GM10248 (cell line): ENCODE measurements around the gene HCFC1.
"Not testable (repeated sequence)": the region's sequence is repeated elsewhere in the genome, so short reads cannot be mapped to it uniquely, and the experiment has no call there.

ENCODE experiments used
- CTCF ChIA-PET: fragments of 300-600 bp; sonication (Branson Sonifier 250); formaldehyde crosslinking; extraction: SDS; loops from one replicate; lab custom pipeline; 2021; ENCODE audit warnings: antibody characterized with exemption; lab: Yijun Ruan, JAX
- POLR2A ChIA-PET: fragments of 350-650 bp; sonication (Branson Sonifier 250); formaldehyde crosslinking; extraction: SDS; loops from one replicate; lab custom pipeline; 2020; ENCODE audit warnings: antibody characterized with exemption; lab: Yijun Ruan, JAX
- DNase-seq: peaks from one replicate; pipeline ENCODE4 v3.0.0; 2012; ENCODE audit errors: extremely low spot score
- TF ChIP-seq, protein P1 (sequence below): IDR thresholded peaks from 2 replicates; pipeline ENCODE4 v1.5.1; 2012; ENCODE audit warnings: mild to moderate bottlenecking, low read depth; ENCODE audit errors: extremely low read depth, missing control alignments, control extremely low read depth

HCFC1 gene

DNA sequence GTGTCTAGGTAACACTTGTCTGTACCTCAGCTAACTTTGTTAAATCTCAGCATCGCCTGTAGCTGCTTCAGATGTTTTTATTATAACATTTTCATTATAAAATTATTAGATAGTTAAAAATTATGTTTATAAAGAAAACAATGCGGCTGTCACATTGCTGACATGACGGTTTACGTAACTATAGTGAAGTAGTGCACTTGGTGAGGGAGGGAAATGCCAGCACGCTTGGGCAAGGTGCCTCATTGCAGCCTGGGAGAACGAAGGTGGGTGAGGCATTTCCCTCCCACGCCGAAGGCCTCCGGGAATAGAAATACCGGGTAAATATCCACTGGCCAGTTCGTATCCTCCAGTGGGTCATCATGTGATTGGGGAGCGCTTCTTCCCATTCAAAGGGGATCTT, 16.9 kb upstream of the HCFC1 start:
- CTCF ChIA-PET: no interaction called here
- POLR2A ChIA-PET: no interaction called here
- TF ChIP-seq, protein P1, sequence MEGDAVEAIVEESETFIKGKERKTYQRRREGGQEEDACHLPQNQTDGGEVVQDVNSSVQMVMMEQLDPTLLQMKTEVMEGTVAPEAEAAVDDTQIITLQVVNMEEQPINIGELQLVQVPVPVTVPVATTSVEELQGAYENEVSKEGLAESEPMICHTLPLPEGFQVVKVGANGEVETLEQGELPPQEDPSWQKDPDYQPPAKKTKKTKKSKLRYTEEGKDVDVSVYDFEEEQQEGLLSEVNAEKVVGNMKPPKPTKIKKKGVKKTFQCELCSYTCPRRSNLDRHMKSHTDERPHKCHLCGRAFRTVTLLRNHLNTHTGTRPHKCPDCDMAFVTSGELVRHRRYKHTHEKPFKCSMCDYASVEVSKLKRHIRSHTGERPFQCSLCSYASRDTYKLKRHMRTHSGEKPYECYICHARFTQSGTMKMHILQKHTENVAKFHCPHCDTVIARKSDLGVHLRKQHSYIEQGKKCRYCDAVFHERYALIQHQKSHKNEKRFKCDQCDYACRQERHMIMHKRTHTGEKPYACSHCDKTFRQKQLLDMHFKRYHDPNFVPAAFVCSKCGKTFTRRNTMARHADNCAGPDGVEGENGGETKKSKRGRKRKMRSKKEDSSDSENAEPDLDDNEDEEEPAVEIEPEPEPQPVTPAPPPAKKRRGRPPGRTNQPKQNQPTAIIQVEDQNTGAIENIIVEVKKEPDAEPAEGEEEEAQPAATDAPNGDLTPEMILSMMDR: no peak
- no peak for DNase-seq

DNA sequence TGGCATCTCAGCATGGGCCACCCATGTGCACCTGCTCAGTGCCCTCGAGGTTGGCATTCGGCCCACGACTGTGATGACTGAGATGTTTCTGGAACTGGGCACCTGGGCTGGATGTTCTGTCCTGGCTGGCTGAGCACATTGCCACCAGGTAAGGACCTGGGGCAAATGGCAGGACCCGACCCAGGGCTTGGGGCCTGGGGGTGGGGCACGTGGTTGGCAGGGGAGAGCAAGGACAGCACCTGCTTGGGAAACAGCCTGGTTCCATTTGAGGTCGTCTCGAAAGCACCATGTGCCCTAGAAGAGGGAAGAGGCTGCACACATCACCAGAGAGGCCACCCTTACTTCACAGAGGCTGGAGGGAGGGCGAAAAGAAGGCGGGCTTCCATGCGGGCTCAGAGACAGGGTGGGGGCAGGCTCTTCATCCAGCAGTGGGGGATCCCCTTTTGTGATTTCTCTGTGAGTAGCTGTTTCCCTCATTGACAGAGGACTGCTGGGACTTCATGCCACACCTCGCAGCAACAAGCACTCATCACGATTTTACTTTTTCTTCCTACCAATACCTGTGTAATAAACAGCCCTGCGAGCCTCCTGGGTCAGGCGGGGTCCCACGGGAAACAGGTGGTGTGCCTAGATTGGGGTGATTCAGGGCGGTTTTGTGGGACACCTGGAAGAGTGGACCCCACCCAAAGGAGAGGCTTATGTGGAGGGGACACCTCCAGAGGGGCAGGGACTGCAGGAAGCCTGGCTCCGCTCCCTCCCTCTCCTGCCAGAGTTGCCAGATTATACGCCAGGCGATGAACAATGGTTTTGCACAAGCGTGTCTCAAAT, 12.9 kb upstream of the HCFC1 start:
- DNase-seq: peak; percentile 67
- TF ChIP-seq, protein P1: no peak
- ChIA-PET POLR2A (no interaction called here), CTCF (interaction anchor here (3.8 kb wide), 1 partner anchor 29 kb away, joined by 13 read pairs; no protein-coding TSS in a partner anchor)

DNA sequence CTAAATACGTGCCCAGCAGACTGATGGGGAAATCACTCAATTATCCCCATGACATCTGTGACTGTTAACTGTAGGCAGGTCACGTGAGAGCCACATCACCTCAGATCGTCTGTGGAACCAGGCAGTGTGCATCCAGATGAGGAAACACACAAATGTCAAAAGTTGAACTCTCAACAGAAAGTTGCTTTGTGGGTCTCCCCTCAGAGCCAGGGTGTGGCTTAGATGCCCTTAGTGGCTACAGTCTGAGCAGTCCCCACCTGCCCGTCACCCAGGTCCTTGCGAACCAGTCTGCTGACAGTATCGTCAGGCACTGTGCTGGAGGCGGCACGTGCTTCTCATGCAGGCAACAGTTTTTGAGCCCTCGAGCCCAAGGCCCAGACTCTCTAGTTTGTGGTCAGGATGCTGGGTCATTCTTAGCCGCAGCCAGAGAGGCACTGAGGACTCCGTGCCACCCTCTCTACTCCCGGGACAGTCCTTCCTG, 11.7 kb upstream of the HCFC1 start:
- POLR2A ChIA-PET: no interaction called here
- TF ChIP-seq, protein P1: no peak
- CTCF ChIA-PET: no interaction called here
- no peak for DNase-seq

DNA sequence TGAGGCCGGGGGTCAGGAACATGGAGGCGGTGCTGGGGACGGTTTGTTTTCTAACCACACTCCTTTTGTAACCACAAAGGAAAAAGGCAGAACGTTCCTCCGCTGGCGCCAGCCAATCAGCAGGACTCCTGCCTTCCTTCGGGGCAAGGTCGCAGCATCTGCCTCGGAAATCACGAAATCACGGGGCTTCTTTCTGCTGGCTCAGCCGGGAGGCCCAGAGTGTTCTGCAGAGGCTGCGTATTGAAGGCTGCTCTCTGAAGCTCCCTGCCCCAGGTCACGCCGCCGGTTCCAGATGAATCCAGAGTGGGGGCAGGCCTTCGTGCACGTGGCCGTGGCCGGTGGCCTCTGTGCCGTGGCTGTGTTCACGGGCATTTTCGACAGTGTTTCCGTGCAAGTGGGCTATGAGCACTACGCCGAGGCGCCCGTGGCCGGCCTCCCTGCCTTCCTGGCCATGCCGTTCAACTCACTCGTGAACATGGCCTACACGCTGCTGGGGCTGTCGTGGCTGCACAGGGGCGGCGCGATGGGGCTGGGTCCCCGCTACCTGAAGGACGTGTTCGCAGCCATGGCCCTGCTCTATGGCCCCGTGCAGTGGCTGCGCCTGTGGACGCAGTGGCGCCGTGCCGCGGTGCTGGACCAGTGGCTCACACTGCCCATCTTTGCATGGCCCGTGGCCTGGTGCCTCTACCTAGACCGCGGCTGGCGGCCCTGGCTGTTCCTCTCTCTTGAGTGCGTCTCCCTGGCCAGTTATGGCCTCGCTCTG, 10.3 kb upstream of the HCFC1 start:
- ChIA-PET CTCF (interaction anchor here (2.8 kb wide), 1 partner anchor 31 kb away, joined by 10 read pairs; no protein-coding TSS in a partner anchor), POLR2A (no interaction called here)
- TF ChIP-seq, protein P1: no peak
- no peak for DNase-seq

DNA sequence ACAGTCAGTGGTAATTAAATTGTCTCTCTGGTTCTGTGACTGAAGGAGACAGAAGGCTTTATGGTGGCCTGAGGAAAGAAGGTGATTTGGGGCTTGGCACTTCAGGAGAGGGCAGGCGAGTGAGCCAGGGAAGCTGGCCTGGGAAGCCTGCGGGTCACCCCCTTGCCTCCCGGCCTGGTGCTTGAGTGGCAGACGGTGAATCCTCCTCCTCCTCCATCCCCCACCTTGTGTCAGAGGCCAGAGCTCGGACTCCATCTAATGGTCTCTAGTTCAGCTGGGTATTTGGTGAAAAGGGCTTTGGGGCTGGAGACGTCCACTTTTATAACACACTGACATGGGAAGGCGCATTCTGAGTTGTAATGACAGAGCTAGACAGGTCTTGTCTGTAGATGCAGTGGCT, 9.6 kb upstream of the HCFC1 start:
- TF ChIP-seq, protein P1: no peak
- ChIA-PET CTCF (interaction anchor here (2.8 kb wide), 1 partner anchor 32 kb away, joined by 10 read pairs; no protein-coding TSS in a partner anchor), POLR2A (no interaction called here)
- DNase-seq: no peak

DNA sequence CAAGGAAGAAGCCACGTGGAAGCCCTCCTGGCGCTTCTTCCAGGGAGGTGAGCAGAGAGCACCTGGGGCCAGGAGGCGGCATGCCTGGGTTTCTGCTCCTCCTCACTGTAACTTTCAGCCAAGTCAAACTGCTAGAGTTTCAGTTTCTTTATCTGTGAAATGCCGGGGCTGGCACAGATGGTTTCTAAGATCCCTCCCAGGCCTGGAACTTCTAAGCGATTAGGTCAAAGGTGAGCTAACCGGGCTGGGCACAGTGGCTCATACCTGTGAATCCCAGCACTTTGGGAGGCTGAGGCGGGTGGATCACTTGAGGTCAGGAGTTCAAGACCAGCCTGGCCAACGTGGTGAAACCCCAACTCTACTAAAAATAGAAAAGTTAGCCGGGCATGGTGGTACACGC, 8.8 kb upstream of the HCFC1 start:
- CTCF ChIA-PET: interaction anchor here (0.7 to 2.8 kb wide), 2 partner anchors 24 to 33 kb away, joined by 3 to 10 read pairs; no protein-coding TSS in a partner anchor
- DNase-seq, POLR2A ChIA-PET: not testable (repeated sequence)
